HG03442 (cell line): ENCODE results near the gene RAB11B.
"Not testable (repeated sequence)": the region's sequence is repeated elsewhere in the genome, so short reads cannot be mapped to it uniquely, and the experiment has no call there.

Experiments
- ATAC-seq: cut with Tn5 transposase; IDR thresholded peaks from one replicate; pipeline ENCODE4 v1.9.1; 2021; ENCODE audit warnings: mild to moderate bottlenecking, moderate library complexity; ENCODE audit not compliant: unreplicated experiment

RAB11B gene

DNA sequence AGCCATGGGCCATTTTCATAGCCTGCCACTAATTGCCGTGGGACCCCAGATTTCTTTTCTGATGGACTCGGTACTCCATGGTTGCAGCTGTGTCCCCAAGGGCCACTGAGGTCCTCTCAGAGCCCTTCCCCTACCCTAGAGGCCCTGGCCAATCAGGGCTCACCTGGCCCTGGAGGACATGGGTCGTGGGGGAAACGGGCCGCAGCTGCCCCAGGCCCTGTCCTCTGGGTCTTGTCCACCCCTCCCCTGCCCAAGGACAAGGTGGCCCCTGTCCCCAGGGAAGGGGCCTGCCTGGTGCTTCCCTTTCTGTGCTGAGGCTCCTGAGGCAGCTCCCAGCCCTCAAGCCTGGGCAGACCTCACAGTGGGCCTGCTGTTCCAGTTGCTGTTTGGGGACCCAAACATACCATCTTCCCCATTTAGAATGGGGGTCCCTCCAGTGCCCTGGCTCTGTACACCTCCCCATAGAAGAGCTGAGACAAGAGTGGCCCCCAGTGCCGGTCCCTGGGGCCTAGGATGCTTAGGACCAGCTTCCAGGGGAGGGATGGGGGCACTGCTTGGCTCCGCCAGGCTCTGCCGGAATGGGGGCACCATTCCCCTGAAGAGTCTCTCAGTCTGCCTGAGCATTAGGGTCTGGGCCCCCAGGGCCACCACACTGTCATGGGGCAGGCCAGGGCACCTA is 3.2 kb downstream of the RAB11B start:
- ATAC-seq: no peak

DNA sequence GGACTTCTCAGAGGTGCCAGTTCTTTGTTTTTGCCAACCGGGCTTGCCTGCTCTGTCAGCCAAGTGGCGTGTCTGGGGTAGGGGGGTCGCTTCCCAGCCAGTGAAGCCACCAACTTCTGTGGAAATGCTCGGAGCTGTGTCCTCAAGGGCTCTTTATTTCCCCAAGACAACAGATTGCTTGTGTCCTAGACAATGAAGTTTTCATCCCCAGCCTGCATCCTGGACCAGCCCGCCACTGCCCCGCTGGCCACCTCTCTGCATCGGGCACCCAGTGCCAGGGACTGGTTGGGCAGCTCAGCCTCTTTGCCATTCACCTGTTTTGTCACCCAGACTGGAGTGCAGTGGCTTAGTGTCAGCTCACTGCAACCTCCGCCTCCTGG is 3.7 kb downstream of the RAB11B start:
- no peak for ATAC-seq

DNA sequence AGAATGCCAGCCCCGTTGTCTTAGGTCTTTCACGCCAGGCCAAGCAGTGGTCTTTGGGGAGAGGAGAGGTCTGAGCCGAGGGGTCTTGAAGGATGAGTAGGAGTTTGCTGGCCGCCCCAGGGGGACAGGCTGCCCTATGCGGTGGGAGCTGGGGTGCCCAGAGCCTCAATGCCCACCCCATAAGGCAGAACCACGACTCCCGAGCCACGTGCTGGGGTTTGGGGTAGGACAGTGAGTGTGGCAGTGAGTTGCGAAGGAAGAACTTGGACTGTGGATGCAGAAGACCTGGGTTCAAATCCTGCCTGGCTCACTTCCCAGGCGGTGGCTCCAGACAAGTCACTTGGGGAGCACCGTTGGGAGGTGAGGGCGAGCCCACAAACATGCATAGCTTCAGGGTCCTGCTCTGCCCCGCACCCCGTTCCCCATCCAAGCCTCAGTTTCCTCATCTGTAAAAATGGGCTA is 5.5 kb downstream of the RAB11B start:
- no peak for ATAC-seq

DNA sequence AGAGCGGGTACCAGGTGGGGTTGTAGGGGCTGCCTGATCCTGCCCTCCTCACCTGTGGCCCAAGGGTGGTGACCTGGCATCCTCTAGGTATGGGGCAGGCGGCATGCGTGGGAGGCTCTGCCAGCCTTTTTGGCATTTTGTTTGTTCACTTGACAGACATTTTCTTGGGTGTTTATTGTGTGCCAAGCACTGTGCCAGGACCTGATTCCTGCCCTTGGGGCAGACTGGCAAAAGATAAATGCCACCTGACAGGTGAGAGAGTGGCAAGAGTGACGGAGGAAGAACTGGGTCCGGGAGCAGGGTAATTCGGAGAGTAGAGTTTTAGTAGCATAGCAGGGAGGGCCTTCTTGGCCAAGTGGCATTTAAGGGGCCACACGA is 6.0 kb downstream of the RAB11B start:
- no peak for ATAC-seq

DNA sequence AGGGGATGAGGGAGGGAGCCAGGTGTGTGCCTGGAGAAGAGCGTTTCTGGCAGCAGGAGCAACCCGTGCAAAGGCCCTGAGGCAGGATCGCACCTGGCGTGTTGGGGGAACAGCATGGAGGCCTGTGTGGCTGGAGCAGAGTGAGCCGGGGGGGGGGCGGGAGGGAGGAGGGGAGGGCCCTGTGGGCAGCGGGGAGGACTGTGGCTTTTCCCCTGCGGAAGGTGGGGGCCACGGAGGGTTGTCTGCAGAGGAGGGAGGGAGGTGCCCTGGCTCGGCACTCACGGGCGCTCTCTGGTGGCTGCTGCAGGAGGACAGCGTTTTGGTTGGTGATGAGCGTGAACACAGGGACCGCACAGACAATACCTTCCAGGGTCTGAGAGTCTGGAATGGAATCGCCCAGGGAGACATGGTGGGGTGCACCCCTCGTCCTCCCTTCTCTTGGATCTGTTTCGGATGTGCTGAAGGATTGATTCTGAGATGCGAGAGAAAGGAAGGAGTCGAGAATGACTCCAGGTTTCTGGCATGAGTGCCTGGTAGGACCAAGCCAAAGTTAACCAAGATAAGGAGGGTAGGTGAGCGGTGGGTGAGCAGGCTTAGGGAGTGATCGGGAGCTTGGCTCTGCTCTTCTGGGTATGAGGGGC is 6.5 kb downstream of the RAB11B start:
- no peak for ATAC-seq

DNA sequence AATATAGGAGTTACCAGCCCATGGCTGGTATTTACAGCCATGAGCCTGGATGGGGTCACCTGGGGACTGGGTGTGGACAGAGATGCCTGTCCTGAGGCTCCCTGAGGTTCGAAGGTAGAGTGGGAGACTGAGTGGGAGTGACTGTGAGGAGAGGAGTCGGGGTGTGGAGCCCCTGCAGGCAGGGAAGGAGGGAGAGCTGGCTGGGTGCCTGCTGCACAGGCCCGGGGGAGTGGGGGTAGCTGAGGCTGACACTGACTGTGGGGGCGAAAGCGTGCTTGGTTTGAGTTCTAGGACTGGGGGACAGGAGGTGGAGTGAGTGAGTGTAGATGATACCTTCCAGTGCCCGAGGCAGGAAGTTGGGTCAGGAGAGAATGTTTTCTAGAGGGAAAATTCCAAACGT is 7.1 kb downstream of the RAB11B start:
- no peak for ATAC-seq

DNA sequence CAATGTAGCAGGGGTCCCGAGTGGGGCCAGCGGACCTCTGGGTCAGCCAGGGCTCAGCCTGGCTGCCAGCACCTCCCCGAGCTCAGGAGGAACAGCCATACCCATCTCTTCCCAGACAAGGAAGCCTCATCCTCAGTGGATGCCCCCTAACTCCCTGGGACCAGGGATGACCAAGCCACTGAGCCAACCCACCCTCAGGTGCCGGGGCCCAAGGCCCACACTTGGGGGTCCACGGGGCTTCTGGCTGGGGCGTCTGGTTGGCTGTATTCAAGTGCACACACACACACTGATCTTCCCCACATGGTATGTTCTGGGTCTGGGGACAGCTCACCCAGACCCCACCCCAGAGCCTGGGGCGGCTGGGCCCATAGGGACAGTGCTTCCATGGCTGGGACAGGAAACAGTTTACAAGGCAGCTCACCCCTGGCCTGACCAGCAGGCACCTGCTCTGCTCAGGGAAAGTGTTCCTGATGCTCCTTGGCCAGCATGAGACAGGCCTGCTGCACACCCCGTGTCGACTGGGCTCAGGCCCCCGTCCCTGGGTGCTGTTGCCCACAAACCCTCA is 7.7 kb downstream of the RAB11B start:
- no peak for ATAC-seq

DNA sequence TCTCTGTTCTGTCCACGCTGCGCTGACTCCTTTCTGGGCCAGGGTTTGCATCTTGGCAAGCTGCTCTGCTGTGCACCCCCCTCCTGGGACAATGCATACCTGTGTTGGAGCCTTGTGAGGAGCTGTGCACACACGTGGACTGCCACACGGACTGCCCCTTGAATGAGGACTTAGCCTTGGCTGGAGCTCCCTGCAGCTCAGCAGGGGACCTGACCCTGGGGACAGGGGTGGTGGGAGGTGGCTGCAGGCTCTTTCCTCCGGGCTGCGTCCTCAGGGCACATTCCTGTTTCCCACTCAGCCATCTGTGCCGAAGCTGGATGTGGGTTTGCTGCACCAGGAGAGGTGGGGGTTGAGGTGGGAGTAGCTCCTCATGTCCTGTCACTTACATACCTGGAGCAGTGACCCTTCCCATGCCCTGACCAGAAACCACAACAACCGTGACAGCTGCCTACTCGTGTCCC is 8.2 kb downstream of the RAB11B start:
- ATAC-seq: no peak

DNA sequence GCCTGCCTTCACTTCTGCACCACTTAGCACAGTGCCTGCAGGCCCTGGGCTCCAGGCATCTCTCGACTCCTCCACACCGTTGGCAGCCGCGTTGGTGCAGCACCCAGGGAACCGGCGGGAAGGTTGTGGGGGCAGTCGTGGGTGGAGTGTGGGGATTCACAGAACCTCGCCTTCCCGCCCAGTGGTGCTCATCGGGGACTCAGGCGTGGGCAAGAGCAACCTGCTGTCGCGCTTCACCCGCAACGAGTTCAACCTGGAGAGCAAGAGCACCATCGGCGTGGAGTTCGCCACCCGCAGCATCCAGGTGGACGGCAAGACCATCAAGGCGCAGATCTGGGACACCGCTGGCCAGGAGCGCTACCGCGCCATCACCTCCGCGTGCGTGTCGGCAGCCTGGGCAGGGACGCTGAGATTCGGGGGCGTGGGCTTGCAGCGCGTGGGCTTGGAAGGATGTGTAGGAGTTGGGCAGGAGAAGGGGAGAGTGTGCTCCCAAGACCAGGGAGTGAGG is 9.6 kb downstream of the RAB11B start:
- no peak for ATAC-seq

DNA sequence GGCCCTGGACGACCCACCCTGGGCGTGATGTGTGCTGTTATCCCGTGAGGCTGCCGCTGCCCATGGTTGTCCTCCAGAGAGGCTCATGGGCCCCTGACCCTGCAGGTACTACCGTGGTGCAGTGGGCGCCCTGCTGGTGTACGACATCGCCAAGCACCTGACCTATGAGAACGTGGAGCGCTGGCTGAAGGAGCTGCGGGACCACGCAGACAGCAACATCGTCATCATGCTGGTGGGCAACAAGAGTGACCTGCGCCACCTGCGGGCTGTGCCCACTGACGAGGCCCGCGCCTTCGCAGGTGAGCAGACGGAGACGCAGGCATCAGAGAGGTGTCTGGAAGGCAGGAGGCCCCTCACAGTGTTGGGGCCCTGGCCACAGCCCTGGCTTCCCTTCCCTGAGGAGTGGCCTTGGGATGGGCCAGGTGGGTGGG is 11.8 kb downstream of the RAB11B start:
- ATAC-seq: no peak

DNA sequence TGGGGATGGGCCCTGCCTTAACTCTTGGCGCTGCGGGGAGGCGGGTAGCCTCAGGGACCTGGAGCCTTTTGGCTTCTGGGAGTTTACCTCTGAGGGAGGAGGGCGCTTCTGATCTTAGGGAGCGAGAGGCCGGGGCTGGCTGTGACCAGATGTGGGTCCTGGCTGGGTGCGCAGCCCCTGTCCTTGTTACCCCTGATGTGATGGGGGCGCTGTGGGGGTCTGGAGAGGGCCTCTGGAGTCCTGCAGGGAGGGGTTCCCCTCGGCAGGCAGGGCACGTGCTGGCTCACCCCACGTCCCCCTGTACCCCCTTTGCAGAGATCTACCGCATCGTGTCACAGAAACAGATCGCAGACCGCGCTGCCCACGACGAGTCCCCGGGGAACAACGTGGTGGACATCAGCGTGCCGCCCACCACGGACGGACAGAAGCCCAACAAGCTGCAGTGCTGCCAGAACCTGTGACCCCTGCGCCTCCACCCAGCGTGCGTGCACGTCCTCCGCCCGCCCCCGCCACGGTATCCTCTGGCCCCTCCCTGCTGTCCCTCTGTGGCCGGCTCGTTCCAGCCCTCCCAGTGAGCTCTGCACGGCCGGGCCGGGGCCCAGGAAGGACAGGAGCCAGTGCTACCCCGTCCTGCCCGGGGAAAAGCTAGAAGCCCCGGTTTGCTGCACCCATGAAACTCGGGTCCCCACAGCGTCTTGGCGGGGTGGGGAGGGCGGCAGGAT is 13.1 kb downstream of the RAB11B start:
- no peak for ATAC-seq

DNA sequence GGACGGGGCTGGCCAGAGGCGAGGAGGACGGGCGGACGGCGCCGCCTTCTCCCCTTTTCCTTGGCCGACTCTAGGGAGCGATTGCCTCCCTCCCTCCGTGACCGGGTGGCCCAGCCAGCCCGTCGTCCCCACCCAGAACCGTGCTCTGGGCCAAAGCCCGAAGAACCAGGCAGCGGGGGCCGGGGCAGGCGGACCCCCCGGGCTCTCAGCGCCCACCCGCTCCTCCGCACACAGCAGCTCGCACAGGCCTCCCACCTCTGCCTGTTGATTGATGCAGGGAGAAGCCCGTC is 13.6 kb downstream of the RAB11B start:
- ATAC-seq: no peak

DNA sequence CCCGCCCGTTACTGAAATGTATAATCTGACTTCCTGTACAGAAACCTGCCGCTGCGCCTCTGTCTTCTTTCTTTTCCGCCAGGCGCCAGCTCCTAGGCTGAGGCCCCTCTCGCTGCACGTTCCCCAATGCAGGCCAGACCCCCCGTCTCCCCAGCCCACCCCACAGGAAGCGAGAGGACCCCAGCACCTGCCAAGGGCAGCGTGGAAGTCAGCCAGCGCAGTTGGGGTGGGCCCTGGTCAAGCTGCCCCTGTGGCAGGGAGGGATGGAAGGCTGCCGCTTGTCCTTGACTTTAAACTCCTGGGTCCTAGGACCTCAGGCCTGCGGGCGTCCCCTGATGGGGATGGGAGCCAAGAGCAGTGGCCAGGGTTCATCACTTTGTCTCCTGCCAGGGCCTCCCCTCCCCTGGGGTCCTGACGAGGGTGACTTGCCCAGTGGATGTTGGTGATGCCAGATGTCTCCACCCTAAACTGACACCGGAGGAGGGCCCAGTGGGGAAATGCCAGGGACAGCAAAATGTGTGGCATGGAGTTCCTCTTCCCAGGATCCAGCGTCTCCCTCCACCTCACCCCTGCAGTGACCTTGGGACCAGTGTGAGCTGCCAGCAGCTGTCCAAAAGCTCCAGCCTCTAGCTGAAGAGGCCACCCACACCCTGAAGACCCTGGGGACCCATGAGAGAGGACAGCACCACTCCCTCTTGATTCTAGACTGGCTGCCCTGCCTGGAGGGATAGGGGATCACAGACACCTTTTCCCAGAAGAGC is 14.4 kb downstream of the RAB11B start:
- no peak for ATAC-seq

DNA sequence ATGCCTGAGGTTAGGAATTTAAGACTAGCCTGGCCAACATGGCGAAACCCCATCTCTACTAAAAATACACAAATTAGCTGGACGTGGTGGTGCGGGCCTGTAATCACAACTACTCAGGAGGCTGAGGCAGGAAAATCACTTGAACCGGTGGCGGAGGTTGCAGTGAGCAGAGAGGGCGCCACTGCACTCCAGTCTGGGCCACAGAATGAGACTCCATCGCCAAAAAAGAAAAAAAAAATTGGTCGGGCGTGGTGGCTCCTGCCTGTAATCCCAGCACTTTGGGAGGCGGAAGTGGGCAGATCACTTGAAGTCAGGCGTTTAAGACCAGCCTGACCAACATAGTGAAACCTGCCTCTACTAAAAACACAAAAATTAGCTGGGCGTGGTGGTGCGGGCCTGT is 20.6 kb downstream of the RAB11B start:
- ATAC-seq: not testable (repeated sequence)

DNA sequence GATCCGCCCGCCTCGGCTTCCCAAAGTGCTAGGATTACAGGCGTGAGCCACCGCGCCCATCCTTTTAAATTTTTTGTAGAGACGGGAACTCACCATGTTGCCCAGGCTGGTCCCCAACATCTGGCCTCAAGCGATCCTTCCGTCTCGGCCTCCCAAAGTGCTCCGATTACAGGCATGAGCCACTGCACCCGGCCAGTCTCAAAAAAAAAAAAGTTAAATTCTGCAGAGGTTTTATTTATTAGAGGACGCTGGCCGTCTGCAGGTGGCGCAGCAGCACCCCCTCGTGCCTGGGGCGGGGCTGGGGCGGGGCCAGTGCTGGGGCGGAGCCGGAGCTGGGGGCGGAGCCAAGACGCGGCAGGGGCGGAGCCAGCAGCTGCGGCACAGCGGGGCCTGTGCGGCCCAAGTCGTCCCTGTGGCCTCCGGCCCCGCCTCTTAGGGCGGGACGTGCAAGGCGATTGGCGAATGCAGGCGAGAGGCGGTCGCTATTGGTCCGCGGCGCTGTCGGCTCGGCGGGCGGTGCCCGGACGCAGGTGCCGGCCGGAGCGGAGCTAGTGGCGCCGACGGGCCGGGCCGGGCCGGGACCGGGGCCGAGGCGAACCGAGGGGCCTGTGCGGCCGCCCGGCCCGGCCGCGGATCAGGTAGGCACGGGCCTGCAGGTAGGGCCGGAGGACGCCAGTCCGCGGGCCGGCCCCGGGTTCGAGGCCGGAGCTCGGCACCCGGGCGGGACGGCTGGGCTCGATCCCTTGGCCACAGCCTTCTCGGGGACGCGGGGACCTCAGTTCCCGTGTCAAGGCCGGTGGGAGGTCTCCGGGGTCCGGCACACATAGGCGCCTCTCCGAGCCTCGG is 22.8 kb downstream of the RAB11B start, which contains the start of gene MARCHF2:
MARCHF2 (plus strand) TSS at position 523 of the 846 bp plus-strand sequence. CDS start 8,536 bp downstream, outside the sequence.
- peak; percentile 99 for ATAC-seq

DNA sequence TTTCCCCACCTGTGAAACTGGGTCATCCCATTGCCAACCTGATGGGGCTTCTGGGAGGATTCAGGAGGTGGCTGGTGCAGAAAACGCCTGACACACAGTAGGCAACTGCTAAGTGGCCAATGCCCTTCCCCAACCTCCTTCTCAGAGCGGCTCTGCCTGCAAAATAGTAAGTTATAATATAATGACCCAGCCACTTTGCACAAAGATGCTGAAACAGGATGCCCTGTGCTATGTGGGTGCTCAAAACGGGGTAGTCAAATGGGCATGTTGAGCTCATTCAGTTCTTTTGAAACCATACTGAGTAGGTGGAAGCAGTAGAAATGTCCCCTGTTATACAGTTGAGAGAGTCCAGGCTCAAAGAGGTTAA is 23.5 kb downstream of the RAB11B start:
- no peak for ATAC-seq

DNA sequence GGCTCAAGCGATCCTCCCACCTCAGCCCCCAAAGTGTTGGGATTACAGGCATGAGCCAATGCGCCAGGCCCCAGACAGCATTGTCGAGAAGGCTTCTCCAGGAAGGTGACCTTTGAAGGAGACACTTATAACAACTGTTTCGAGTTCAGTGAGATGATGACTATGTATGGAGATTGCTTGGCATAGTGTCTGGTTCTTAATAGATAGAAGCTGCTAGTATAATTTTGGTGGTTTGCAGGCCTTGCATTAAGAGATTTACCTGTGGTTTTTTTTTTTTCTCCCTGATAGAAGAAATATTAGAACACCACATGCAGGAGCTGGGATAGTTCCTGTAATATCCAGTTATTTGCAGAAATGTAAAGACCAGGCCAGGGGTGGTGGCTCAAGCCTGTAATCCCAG is 26.6 kb downstream of the RAB11B start:
- ATAC-seq: no peak

DNA sequence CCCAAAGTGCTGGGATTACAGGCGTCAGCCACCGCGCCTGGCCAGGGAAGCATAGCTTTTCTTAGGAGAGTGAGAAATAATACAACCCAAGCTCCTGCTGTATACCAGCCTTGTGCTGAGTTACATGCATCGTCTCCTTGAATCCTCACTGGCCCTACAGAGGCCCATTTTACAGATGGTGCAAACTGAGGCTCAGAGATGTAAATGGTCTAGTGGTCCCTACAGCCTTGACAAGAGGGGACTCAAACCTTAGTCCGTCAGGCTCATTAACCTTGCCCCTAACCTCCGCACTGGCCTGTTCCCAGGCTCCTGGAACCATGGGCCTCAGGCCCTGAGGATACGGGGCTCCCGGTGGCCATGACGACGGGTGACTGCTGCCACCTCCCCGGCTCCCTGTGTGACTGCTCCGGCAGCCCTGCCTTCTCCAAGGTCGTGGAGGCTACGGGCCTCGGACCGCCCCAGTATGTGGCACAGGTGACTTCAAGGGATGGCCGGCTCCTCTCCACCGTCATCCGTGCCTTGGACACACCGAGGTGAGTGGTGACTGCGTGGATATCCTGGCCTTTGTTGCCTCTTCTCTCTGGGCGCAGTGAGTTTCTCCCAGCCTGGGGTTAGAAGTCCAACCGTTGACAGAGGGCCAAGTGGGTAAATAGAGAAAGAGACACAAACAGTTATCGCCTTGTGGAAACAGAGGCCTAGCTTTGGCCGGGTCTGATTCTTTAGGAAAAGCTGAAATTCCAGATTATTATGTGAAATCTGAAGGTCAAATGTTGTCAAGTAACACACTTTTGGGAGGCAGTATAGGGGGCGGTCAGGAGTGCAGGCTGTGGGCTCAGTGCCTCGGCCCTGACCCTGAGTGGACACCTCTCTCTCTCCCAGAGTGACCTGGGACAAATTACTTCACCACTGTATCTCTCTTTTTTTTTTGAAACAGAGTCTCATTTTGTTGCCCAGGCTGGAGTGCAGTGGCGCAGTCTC is 31.6 kb downstream of the RAB11B start:
- ATAC-seq: no peak

DNA sequence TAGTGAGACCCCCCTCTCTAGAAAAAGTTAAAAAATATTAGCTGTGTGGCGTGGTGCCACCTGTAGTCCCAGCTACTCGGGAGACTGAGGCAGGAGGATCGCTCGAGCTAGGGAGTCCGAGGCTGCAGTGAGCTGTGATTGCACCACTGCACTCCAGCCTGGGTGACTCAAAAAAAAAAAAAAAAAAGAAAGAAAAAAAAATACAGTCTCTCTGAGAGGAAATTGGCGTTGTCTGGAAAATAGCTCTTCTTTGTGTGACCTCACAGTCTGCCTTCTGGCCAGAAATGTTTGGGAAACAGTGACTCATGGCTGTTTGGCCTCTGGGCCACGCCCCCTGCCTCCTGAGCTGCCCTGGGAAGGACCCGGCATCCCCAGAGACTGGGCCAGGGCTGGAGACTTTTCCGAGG is 33.7 kb downstream of the RAB11B start:
- ATAC-seq: no peak
